Heart left ventricle (tissue), 16 donors: ENCODE measurements around the gene OAT. TPM values are rescaled to one million over a fixed set of nuclear protein-coding genes. Genes with fewer than 3 reads are reported as not detected.

Source experiments
- ATAC-seq, 4 donors: fragments of 200-7000 bp; cut with Tn5 transposase; one replicate each; pipeline ENCODE4 v1.9.1; 2020 to 2022; ENCODE audit warnings: moderate library complexity in 4 of 4, mild to moderate bottlenecking in 3 of 4, moderate number of reproducible peaks in 1 of 4
- DNase-seq, 5 donors: peaks; one replicate each; pipeline ENCODE4 v3.0.0-alpha.2; 2020
- H3K27ac ChIP-seq, 12 donors: fragments of 200-600 bp; sonication (generic) in 4 of 12; one replicate each; pipeline versions ENCODE4 v1.5.0 to v1.8.0; 2016 to 2022; ENCODE audit warnings: mild to moderate bottlenecking in 2 of 12
- H3K27me3 ChIP-seq, 9 donors: fragments of 200-600 bp; sonication (generic) in 2 of 9; one replicate each; pipeline versions ENCODE4 v1.5.1 to v1.8.0; 2016 to 2022; ENCODE audit warnings: mild to moderate bottlenecking in 3 of 9
- H3K36me3 ChIP-seq, 9 donors: fragments of 200-600 bp; sonication (generic) in 2 of 9; one replicate each; pipeline versions ENCODE4 v1.5.0 to v1.8.0; 2018 to 2022; ENCODE audit warnings: mild to moderate bottlenecking in 2 of 9
- H3K4me1 ChIP-seq, 12 donors: fragments of 200-600 bp; sonication (generic) in 4 of 12; one replicate each; pipeline versions ENCODE4 v1.5.0 to v1.8.0; 2016 to 2022; ENCODE audit warnings: mild to moderate bottlenecking in 3 of 12
- H3K4me3 ChIP-seq, 12 donors: fragments of 200-600 bp; sonication (generic) in 4 of 12; one replicate each; pipeline versions ENCODE4 v1.5.0 to v1.8.0; 2017 to 2022; ENCODE audit warnings: mild to moderate bottlenecking in 9 of 12, moderate library complexity in 4 of 12
- H3K9me3 ChIP-seq, 12 donors: fragments of 200-600 bp; sonication (generic) in 4 of 12; one replicate each; pipeline versions ENCODE4 v1.5.0 to v1.8.0; 2016 to 2022; ENCODE audit warnings: mild to moderate bottlenecking in 1 of 12
- CTCF ChIP-seq, 12 donors: fragments of 200-600 bp; sonication (generic) in 4 of 12; IDR thresholded peaks; one replicate each; pipeline versions ENCODE4 v1.5.0 to v1.8.0; 2018 to 2022; ENCODE audit warnings: antibody characterized with exemption in 12 of 12, mild to moderate bottlenecking in 5 of 12
- POLR2A ChIP-seq, 2 donors: fragments of 450-650 bp; IDR thresholded peaks; one replicate each; pipeline ENCODE4 v1.6.1; 2017; ENCODE audit warnings: antibody characterized with exemption in 2 of 2, mild to moderate bottlenecking in 2 of 2, moderate library complexity in 2 of 2
- WGBS, 4 donors: extraction: QIAGEN DNeasy Blood & Tissue Kit in 2 of 4; methylation state at CpG; one replicate each; pipeline versions ENCODE4 v1.1.5 to v1.1.7; 2013 to 2018; 5-methylcytosine and 5-hydroxymethylcytosine counted together
- intact Hi-C, 10 donors: fragments of 100-400 bp; cut with DNase I; formaldehyde crosslinking; loops; one replicate each; pipeline versions ENCODE4 v1.11.1 to v1.14.2; 2022
- polyA plus RNA-seq, 2 donors: library from polyadenylated mRNA; stranded (reverse); fragments of 200-250 nt; gene quantifications; one replicate each; pipeline ENCODE4 v1.2.3, GENCODE V29; 2013
- total RNA-seq, 9 donors: library from RNA; depleted of rRNA in 2 of 9; stranded (reverse); fragments of >200 nt in 2 of 9; fragmentation: NEBNext Ultra II Directional in 3 of 9; extraction: Animal tissue kit (Norgen Biotek cat#: 25700) in 3 of 9; gene quantifications; one replicate each; pipeline versions ENCODE4 v1.1.0 to v1.2.4, GENCODE V29; 2016 to 2023
- donor health status: ischemic (EF 13 %, LVEDD 7.1; RV severe dilation, severe dysfunction).
- donor health status: healthy with polysubstance abuse.
- donor health status: DM: no; HTN: yes; CAD: no.
- donor health status: DM: no; HTN: no; CAD: no.
- donor health status: ischemic (EF 25% LVEDD 6.9; RV normal size, moderate dysfunction).
- donor health status: ischemic (EF 25% LVEDD 5.7; RV mildly dilated, moderate dysfunction).
- donor health status: healthy.
- donor health status: DM: yes; HTN: yes; CAD: no.
- donor health status: ischemic (EF 35%, LVEDD 5.7; RV mildly dilated, moderate dysfunction).
- donor health status: nonischemic (EF 11% LVEDD 7.7; RV severe dilation, severe dysfunction).
- donor health status: DM: yes; HTN: yes; CAD: no.
- donor health status: PGD.
- donor health status: ischemic (EF 29% LVEDD 5.4; RV normal size, mild dysfunction).
- donor health status: nonischemic (EF 23%, LVEDD 6.1; RV moderate dilation, normal function).

OAT gene
- total and polyA plus RNA-seq, 11 donors: 9.3 to 56.1 (median 33.8) TPM

DNA sequence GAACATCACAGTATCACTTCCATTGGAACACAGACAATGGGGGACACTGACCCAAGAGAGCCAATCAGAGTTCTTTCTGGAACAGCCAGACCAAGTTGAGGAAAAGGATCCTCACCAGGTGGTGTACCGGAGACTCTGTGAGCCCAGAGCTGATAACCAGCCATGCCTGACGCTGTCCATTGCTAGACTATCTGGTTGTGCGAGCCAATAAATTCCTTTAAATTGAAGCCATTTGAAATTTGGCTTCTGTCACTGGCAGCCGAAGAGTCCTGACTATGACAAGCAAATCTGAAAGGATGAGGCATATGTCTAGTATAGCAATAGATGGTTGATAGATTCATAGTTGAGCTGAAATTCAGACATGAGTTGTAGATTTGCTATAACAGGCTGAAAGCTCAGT lies 39.8 kb upstream of the OAT start:
- DNase-seq (no peak), ATAC-seq (no peak)
- Histone ChIP-seq H3K27ac (no peak overlapping the region), H3K4me3 (no peak overlapping the region), H3K9me3 (no peaks in the 10 kb centered on the region), H3K36me3 (no peaks in the 10 kb centered on the region), H3K27me3 (peaks cover 0 to 25% (median 12%) of the 10 kb centered on the region in 9 donors), H3K4me1 (peaks cover 0 to 13% (median 3%) of the 10 kb centered on the region in 12 donors)
- TF ChIP-seq CTCF (IDR thresholded peaks at IDR 0.05) (no peak), POLR2A (IDR thresholded peaks at IDR 0.05) (no peak)
- intact Hi-C loops: no loop called here
- WGBS, 4 donors: 70 to 85% (median 79%) methylated on average over 4 of the region's 4 CpGs

GRCh38 chr10:124455441-124455840 lies 36.7 kb upstream of the OAT start:
- ATAC-seq: no peak

DNA sequence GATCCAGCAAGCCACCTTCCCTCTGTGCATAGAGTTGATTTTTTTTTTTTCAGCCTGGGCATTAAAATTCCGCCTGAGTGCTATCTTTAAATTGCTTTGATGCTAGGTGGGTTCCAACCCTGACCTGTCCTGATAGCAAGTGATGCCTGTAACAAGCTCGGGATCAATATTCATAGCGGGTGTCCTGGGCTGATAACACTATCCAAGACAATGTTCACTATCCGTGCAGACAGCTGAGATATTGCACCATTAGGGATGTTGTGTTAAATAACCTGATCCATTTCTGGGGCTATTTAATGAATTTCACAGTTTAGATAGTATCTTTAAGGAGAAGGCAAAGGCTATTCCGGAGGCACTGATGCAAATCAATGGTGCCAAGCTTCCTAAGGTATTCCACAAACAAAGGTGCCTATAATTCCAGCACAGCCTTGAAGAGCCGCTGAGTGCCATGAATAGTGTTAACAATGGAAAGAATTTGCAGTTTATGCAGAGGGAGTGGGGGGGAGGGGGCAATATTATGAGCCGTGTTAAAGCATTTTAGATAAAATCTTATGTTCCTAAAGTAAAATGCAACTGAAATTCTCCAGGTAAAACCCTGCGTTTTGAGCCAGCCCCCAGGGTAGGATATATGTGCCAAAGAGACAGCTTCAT lies 35.4 kb upstream of the OAT start:
- 14 to 26% (median 15%) methylated on average over 8 of the region's 8 CpGs for WGBS, 4 donors
- ATAC-seq (no peak), DNase-seq (no peak)
- H3K27me3 ChIP-seq: peaks cover 18 to 66% (median 42%) of the 10 kb centered on the region in 9 donors
- no peak overlapping the region for H3K4me3 ChIP-seq
- H3K27ac ChIP-seq: no peak overlapping the region
- H3K4me1 ChIP-seq: peaks cover 0 to 14% (median 5%) of the 10 kb centered on the region in 12 donors
- intact Hi-C loops: no loop called here
- TF ChIP-seq CTCF (IDR thresholded peaks at IDR 0.05): no peak
- TF ChIP-seq POLR2A (IDR thresholded peaks at IDR 0.05): no peak
- H3K9me3 ChIP-seq: no peaks in the 10 kb centered on the region
- no peaks in the 10 kb centered on the region for H3K36me3 ChIP-seq

More at GRCh38 chr10:124455441-124455840, 36.7 kb upstream of the OAT start:
- intact Hi-C loops: no loop called here
- Histone ChIP-seq H3K9me3 (no peaks in the 10 kb centered on the region), H3K36me3 (no peaks in the 10 kb centered on the region), H3K27me3 (peaks cover 10 to 55% (median 29%) of the 10 kb centered on the region in 9 donors), H3K27ac (no peak overlapping the region), H3K4me3 (no peak overlapping the region), H3K4me1 (peaks cover 0 to under 1% (median 0%) of the 10 kb centered on the region in 12 donors)
- 70 to 74% (median 71%) methylated on average over 7 of the region's 7 CpGs for WGBS, 4 donors
- no peak for TF ChIP-seq CTCF (IDR thresholded peaks at IDR 0.05)
- no peak for TF ChIP-seq POLR2A (IDR thresholded peaks at IDR 0.05)
- DNase-seq: no peak

DNA sequence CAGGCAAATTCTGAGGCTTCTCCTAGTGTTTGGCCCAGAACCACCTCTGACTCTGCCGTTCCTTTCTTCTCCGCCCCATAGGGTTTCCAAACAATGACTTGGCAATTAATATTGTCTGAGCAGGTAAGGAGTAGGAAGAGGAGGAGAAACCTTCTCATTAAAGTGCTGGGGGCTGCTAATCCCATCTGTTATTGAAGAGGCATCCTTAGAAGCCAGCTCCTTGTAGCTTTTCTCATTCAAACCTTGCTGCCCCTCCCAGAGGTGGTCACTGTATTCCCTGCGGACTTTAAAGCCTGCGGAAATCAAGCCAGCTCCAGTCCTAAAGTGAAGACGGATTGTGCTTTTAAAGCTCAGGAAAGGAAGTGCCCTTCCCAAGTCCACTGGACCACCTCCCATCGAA lies 32.6 kb upstream of the OAT start:
- H3K27ac ChIP-seq: no peak overlapping the region
- no peaks in the 10 kb centered on the region for H3K36me3 ChIP-seq
- WGBS, 4 donors: 22 to 38% (median 25%) methylated on average over 6 of the region's 6 CpGs
- no peaks in the 10 kb centered on the region for H3K9me3 ChIP-seq
- intact Hi-C loops: no loop called here
- peaks cover 39 to 94% (median 70%) of the 10 kb centered on the region in 9 donors for H3K27me3 ChIP-seq
- TF ChIP-seq CTCF (IDR thresholded peaks at IDR 0.05) (no peak), POLR2A (IDR thresholded peaks at IDR 0.05) (no peak)
- H3K4me1 ChIP-seq: peaks cover 0 to 32% (median 10%) of the 10 kb centered on the region in 12 donors
- DNase-seq (no peak), ATAC-seq (no peak)
- no peak overlapping the region for H3K4me3 ChIP-seq
